ENCODE data around the gene MVB12B. TPM values are rescaled to one million over a fixed set of nuclear protein-coding genes. Genes with fewer than 3 reads are reported as not detected.

Gene MVB12B
- total and polyA plus RNA-seq, 9 donors = 7.0 to 23.1 (median 17.8) TPM

GRCh38 chr9:126420643-126421564 lies 94.3 kb downstream of the MVB12B start:
- H3K27me3 ChIP-seq = no peaks in the 10 kb centered on the region
- no peaks in the 10 kb centered on the region for H3K9me3 ChIP-seq
- 88 to 91% (median 91%) methylated on average over 17 of the region's 17 CpGs for WGBS, 3 donors
- no peaks in the 10 kb centered on the region for H3K4me1 ChIP-seq (ENCODE audit: insufficient read depth)
- TF ChIP-seq EP300 (IDR thresholded peaks at IDR 0.05) = no peak
- no peak for TF ChIP-seq CTCF (IDR thresholded peaks at IDR 0.05)
- TF ChIP-seq POLR2A (IDR thresholded peaks at IDR 0.05) = no peak
- no peak for DNase-seq
- no peak overlapping the region for H3K27ac ChIP-seq
- H3K4me3 ChIP-seq = no peak overlapping the region
- intact Hi-C loops (cut with DNase I) = no loop called here
- no peaks in the 10 kb centered on the region for H3K36me3 ChIP-seq

DNA sequence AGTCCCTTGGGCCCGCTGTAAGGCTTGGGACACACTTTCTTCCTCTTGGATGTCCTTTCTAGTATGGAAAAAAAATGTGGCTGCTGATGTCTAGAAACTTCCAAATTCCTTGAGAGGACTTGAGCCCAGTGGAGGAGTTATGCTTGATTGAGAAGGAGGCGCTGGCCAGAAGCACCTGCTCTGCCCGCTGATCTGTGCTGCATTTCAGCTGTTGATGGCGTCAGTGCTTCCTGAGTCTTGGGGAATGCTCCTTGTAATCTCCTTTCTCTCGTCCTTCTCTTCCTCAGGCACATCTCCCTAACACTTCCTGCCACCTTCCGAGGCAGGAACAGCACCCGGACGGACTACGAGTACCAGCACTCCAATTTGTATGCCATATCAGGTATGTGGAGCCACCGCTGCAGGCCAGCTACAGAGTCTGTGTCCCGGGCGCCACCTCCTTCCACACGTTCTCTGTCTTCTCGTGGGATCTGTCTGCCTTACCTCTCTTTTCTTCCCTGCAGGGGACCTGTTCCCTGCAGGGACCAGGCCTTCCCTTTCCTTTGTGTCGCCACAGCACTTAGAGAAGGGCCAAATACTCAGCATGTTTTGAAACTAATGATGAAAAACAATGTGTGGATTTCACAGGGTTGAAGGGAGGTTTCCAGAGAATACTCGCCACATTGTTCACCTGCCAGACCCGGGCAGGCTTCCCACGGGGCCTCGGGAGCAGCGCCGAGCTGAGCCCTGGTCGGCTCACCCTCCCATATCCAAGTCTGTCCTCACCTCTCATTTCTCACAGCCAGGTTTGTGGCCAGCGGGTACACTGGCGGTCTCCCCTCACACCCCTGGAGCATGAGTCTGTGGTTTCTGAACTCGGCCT lies 95.2 kb downstream of the MVB12B start:
- H3K36me3 ChIP-seq = no peaks in the 10 kb centered on the region
- H3K4me3 ChIP-seq = no peak overlapping the region
- no peaks in the 10 kb centered on the region for H3K4me1 ChIP-seq (ENCODE audit: insufficient read depth)
- DNase-seq = no peak
- no peaks in the 10 kb centered on the region for H3K9me3 ChIP-seq
- no peak overlapping the region for H3K27ac ChIP-seq
- WGBS, 3 donors = 69 to 82% (median 71%) methylated on average over 25 of the region's 25 CpGs
- TF ChIP-seq CTCF (IDR thresholded peaks at IDR 0.05) = no peak
- no peak for TF ChIP-seq POLR2A (IDR thresholded peaks at IDR 0.05)
- TF ChIP-seq EP300 (IDR thresholded peaks at IDR 0.05) = no peak
- intact Hi-C loops (cut with DNase I) = no loop called here
- H3K27me3 ChIP-seq = no peaks in the 10 kb centered on the region

DNA sequence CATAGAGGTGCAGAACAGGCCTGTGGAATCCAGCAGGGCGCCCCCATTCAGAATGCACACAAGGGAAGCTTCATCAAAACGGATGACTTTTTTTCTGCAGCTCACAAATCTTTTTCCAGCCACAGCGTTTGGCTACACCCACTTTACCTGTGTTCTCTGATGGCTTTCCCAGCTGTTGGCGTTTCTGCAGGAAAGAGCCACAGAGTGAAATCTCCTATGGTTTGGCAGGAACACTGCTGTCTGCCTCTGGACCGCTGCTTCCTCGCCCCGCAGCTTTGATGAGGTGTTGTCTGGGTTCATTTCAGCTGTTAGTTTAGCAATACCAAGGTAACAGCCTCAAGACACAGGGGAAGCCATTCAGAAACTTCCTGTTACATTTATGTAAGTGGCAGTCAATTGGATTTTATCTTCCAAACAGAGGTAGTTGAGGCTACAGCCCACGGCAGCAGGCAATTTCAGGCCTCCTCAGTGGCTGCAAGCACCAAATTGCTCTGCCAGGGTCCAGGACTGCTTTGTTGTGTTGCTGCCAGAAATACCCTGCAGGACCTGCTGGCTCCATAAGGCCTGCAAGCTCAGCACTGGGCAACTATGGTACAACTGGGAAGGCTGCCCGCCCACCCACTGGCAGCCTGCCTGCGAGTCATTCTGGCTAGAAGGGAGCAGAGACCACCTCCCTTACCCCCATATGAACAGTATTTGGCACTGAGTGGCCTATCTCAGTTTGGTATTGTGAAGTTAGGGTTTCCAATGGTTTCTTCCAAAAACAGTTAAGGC lies 96.7 kb downstream of the MVB12B start:
- Histone ChIP-seq H3K27me3 (no peaks in the 10 kb centered on the region), H3K4me1 (ENCODE audit: insufficient read depth) (no peaks in the 10 kb centered on the region), H3K27ac (no peak overlapping the region), H3K9me3 (no peaks in the 10 kb centered on the region), H3K36me3 (no peaks in the 10 kb centered on the region), H3K4me3 (no peak overlapping the region)
- WGBS, 3 donors = 88 to 96% (median 88%) methylated on average over 10 of the region's 10 CpGs
- DNase-seq = no peak
- TF ChIP-seq POLR2A (IDR thresholded peaks at IDR 0.05) = no peak
- TF ChIP-seq CTCF (IDR thresholded peaks at IDR 0.05) = no peak
- no peak for TF ChIP-seq EP300 (IDR thresholded peaks at IDR 0.05)
- intact Hi-C loops (cut with DNase I) = no loop called here

- Histone ChIP-seq H3K27ac (no peak overlapping the region), H3K27me3 (no peaks in the 10 kb centered on the region), H3K4me1 (ENCODE audit: insufficient read depth) (no peaks in the 10 kb centered on the region), H3K4me3 (no peak overlapping the region), H3K36me3 (no peaks in the 10 kb centered on the region), H3K9me3 (no peaks in the 10 kb centered on the region)
- intact Hi-C loops (cut with DNase I) = no loop called here
- TF ChIP-seq EP300 (IDR thresholded peaks at IDR 0.05) (no peak), CTCF (IDR thresholded peaks at IDR 0.05) (no peak), POLR2A (IDR thresholded peaks at IDR 0.05) (no peak)
- 72 to 80% (median 75%) methylated on average over 3 of the region's 3 CpGs for WGBS, 3 donors
- no peak for DNase-seq
These were observed 97.2 kb downstream of the MVB12B start for GRCh38 chr9:126423916-126424185.
